ENCODE data around the gene NTN1. TPM values are rescaled to one million over a fixed set of nuclear protein-coding genes. Genes with fewer than 3 reads are reported as not detected.

NTN1 gene
- total RNA-seq, 3 donors from 2014 or later (not counting 1 experiment from before 2014, with no cell fraction given) = 0.12 to 0.15 (median 0.14) TPM

- H3K27me3 Mint-ChIP-seq (ENCODE audit: low read depth in 2 of 2) = peaks cover 69 to 80% of the 10 kb centered on the region in 2 donors
- peaks cover 28% of the 10 kb centered on the region for H3K27me3 ChIP-seq (ENCODE audit: control insufficient read depth, insufficient read depth, low read length)
- H3K27ac Mint-ChIP-seq = no peak overlapping the region
- no peaks in the 10 kb centered on the region for H3K9me3 ChIP-seq (ENCODE audit: control insufficient read depth, insufficient read depth, low read length)
- H3K4me3 Mint-ChIP-seq = peak overlapping the region; percentile 25
- H3K4me1 Mint-ChIP-seq = peaks cover 10 to 15% of the 10 kb centered on the region in 2 donors
- no peak overlapping the region for H3K27ac ChIP-seq (ENCODE audit: low read length)
- WGBS (ENCODE audit: insufficient coverage) = 12% methylated on average over 56 of the region's 58 CpGs
- intact Hi-C loops (cut with micrococcal nuclease) = loop anchor here (10.0 kb wide), 1 partner anchor 220 kb away; no protein-coding TSS in a partner anchor
- DNase-seq (no peak), ATAC-seq (no peak)
- no peaks in the 10 kb centered on the region for H3K36me3 ChIP-seq (ENCODE audit: control insufficient read depth, insufficient read depth, low read length)
- H3K4me3 ChIP-seq (ENCODE audit: low read length) = no peak overlapping the region
- peaks cover 15% of the 10 kb centered on the region for H3K4me1 ChIP-seq (ENCODE audit: control insufficient read depth, insufficient read depth, low read length)
- TF ChIP-seq, protein P1, sequence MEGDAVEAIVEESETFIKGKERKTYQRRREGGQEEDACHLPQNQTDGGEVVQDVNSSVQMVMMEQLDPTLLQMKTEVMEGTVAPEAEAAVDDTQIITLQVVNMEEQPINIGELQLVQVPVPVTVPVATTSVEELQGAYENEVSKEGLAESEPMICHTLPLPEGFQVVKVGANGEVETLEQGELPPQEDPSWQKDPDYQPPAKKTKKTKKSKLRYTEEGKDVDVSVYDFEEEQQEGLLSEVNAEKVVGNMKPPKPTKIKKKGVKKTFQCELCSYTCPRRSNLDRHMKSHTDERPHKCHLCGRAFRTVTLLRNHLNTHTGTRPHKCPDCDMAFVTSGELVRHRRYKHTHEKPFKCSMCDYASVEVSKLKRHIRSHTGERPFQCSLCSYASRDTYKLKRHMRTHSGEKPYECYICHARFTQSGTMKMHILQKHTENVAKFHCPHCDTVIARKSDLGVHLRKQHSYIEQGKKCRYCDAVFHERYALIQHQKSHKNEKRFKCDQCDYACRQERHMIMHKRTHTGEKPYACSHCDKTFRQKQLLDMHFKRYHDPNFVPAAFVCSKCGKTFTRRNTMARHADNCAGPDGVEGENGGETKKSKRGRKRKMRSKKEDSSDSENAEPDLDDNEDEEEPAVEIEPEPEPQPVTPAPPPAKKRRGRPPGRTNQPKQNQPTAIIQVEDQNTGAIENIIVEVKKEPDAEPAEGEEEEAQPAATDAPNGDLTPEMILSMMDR (IDR thresholded peaks at IDR 0.05) = no peak
- H3K36me3 Mint-ChIP-seq = no peaks in the 10 kb centered on the region
- no peaks in the 10 kb centered on the region for H3K9me3 Mint-ChIP-seq
Observed at GRCh38 chr17:9004132-9004960, 17.0 kb upstream of the NTN1 start.

GRCh38 chr17:9004961-9005285 lies 16.4 kb upstream of the NTN1 start:
- H3K27me3 ChIP-seq (ENCODE audit: control insufficient read depth, insufficient read depth, low read length) = peaks cover 28% of the 10 kb centered on the region
- Mint-ChIP-seq H3K27ac (no peak overlapping the region), H3K36me3 (no peaks in the 10 kb centered on the region), H3K4me1 (peaks cover 10 to 15% of the 10 kb centered on the region in 2 donors), H3K4me3 (no peak overlapping the region), H3K27me3 (ENCODE audit: low read depth in 2 of 2) (peaks cover 72 to 85% of the 10 kb centered on the region in 2 donors), H3K9me3 (no peaks in the 10 kb centered on the region)
- no peaks in the 10 kb centered on the region for H3K9me3 ChIP-seq (ENCODE audit: control insufficient read depth, insufficient read depth, low read length)
- no peak overlapping the region for H3K4me3 ChIP-seq (ENCODE audit: low read length)
- H3K4me1 ChIP-seq (ENCODE audit: control insufficient read depth, insufficient read depth, low read length) = peaks cover 15% of the 10 kb centered on the region
- 72% methylated on average over 5 of the region's 6 CpGs for WGBS (ENCODE audit: insufficient coverage)
- H3K27ac ChIP-seq (ENCODE audit: low read length) = no peak overlapping the region
- ATAC-seq (no peak), DNase-seq (no peak)
- no peaks in the 10 kb centered on the region for H3K36me3 ChIP-seq (ENCODE audit: control insufficient read depth, insufficient read depth, low read length)
- intact Hi-C loops (cut with micrococcal nuclease) = loop anchor here (10.0 kb wide), 1 partner anchor 220 kb away; no protein-coding TSS in a partner anchor
- TF ChIP-seq, protein P1 (IDR thresholded peaks at IDR 0.05) = no peak

GRCh38 chr17:9006175-9006767 lies 15.0 kb upstream of the NTN1 start:
- WGBS (ENCODE audit: insufficient coverage) = 92% methylated on average over 7 of the region's 7 CpGs
- H3K4me3 ChIP-seq (ENCODE audit: low read length) = no peak overlapping the region
- Mint-ChIP-seq H3K9me3 (no peaks in the 10 kb centered on the region), H3K27me3 (ENCODE audit: low read depth in 2 of 2) (peaks cover 68 to 84% of the 10 kb centered on the region in 2 donors), H3K4me3 (no peak overlapping the region), H3K27ac (no peak overlapping the region), H3K36me3 (no peaks in the 10 kb centered on the region), H3K4me1 (peaks cover 10 to 15% of the 10 kb centered on the region in 2 donors)
- H3K9me3 ChIP-seq (ENCODE audit: control insufficient read depth, insufficient read depth, low read length) = no peaks in the 10 kb centered on the region
- TF ChIP-seq, protein P1 (IDR thresholded peaks at IDR 0.05) = no peak
- no peak for DNase-seq
- H3K27me3 ChIP-seq (ENCODE audit: control insufficient read depth, insufficient read depth, low read length) = peaks cover 26% of the 10 kb centered on the region
- no peaks in the 10 kb centered on the region for H3K36me3 ChIP-seq (ENCODE audit: control insufficient read depth, insufficient read depth, low read length)
- intact Hi-C loops (cut with micrococcal nuclease) = loop anchor here (10.0 kb wide), 1 partner anchor 221 kb away; no protein-coding TSS in a partner anchor
- H3K4me1 ChIP-seq (ENCODE audit: control insufficient read depth, insufficient read depth, low read length) = peaks cover 15% of the 10 kb centered on the region
- no peak overlapping the region for H3K27ac ChIP-seq (ENCODE audit: low read length)
- no peak for ATAC-seq

Measured in natural killer cell (primary cell).